ENCODE measurements around the gene ZDHHC14.
A peak's percentile ranks its signal among the peaks of the same experiment; 100 is the strongest.

Gene ZDHHC14

GRCh38 chr6:157442291-157442690 lies 61.3 kb downstream of the ZDHHC14 start:
- DNase-seq (ENCODE audit: low read depth in 4 of 4, low spot score in 1 of 4): no peak

- DNase-seq (ENCODE audit: low read depth in 4 of 4, low spot score in 1 of 4): no peak
Measured at GRCh38 chr6:157443066-157443800, 62.2 kb downstream of the ZDHHC14 start.

- DNase-seq (ENCODE audit: low read depth in 4 of 4, low spot score in 1 of 4): no peak
Measured at GRCh38 chr6:157445277-157446009, 64.5 kb downstream of the ZDHHC14 start.

GRCh38 chr6:157447735-157448134 lies 66.7 kb downstream of the ZDHHC14 start:
- no peak for DNase-seq (ENCODE audit: low read depth in 4 of 4, low spot score in 1 of 4)

- DNase-seq (ENCODE audit: low read depth in 4 of 4, low spot score in 1 of 4): no peak
Measured at GRCh38 chr6:157449610-157450009, 68.6 kb downstream of the ZDHHC14 start.

- no peak for DNase-seq (ENCODE audit: low read depth in 4 of 4, low spot score in 1 of 4)
Measured at GRCh38 chr6:157450931-157451742, 70.1 kb downstream of the ZDHHC14 start.

- DNase-seq (ENCODE audit: low read depth in 4 of 4, low spot score in 1 of 4): no peak
Measured at GRCh38 chr6:157452096-157452495, 71.1 kb downstream of the ZDHHC14 start.

GRCh38 chr6:157453131-157453530 lies 72.1 kb downstream of the ZDHHC14 start:
- no peak for DNase-seq (ENCODE audit: low read depth in 4 of 4, low spot score in 1 of 4)

GRCh38 chr6:157453978-157454377 lies 73.0 kb downstream of the ZDHHC14 start:
- DNase-seq (ENCODE audit: low read depth in 4 of 4, low spot score in 1 of 4): no peak

GRCh38 chr6:157454762-157455714 lies 74.0 kb downstream of the ZDHHC14 start:
- no peak for DNase-seq (ENCODE audit: low read depth in 4 of 4, low spot score in 1 of 4)

- DNase-seq (ENCODE audit: low read depth in 4 of 4, low spot score in 1 of 4): no peak
Measured at GRCh38 chr6:157455731-157456523, 74.9 kb downstream of the ZDHHC14 start.

- DNase-seq (ENCODE audit: low read depth in 4 of 4, low spot score in 1 of 4): no peak
Measured at GRCh38 chr6:157456524-157456829, 75.5 kb downstream of the ZDHHC14 start.

GRCh38 chr6:157457787-157458186 lies 76.8 kb downstream of the ZDHHC14 start:
- no peak for DNase-seq (ENCODE audit: low read depth in 4 of 4, low spot score in 1 of 4)

GRCh38 chr6:157459327-157459726 lies 78.3 kb downstream of the ZDHHC14 start:
- peak in 1 of 4 experiments; percentile 23 for DNase-seq (ENCODE audit: low read depth in 4 of 4, low spot score in 1 of 4)

- no peak for DNase-seq (ENCODE audit: low read depth in 4 of 4, low spot score in 1 of 4)
Measured at GRCh38 chr6:157460182-157460999, 79.4 kb downstream of the ZDHHC14 start.

- peak in 3 of 4 experiments; percentile 8 to 54 (median 19) for DNase-seq (ENCODE audit: low read depth in 4 of 4, low spot score in 1 of 4)
Measured at GRCh38 chr6:157461000-157461915, 80.3 kb downstream of the ZDHHC14 start.

- no peak for DNase-seq (ENCODE audit: low read depth in 4 of 4, low spot score in 1 of 4)
Measured at GRCh38 chr6:157462956-157463742, 82.2 kb downstream of the ZDHHC14 start.

All from stimulated activated CD4-positive, alpha-beta T cell treated with anti-CD3 and anti-CD28 coated beads, Interleukin-1b, Interleukin-23, amount 100 ng/mL, for 24 hours (primary cell).